ENCODE measurements around the gene PPP1CA.

Gene PPP1CA

DNA sequence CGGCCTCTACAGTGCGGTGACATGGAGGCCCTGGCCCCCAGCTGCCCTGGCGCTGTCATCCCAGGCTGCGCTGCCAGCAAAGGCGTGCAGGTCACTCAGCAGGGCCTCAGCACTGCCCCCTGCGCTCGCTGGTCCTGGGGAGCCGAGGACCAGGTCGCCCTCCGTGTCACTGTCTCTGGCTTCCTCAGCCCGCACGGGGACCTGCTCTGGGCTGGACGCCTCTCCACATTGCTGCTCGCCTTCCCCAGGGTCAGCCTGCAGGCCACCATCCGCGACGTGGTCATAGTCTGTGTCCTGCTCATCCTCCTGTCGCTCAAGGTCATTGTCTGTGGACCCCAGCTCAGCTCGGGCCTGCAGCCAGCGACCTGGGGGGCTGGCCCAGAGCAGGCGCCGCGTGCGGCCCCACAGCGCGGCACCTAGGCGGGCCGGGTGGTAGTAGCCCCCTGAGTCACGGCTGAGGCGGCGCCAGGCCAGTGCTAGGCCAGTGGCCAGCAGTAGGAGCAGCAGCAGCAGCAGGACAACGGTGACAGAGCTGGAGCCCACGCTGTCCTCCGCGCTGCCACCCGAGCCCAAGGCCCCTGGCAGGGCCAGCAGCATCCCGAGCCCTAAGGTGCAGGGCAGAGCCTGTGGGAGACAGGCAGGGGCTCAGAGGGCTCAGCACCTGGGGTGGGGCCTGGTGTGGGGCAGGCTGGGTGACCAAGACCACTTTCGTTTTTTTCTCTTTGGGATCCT is 34.2 kb upstream of the PPP1CA start:
- Histone ChIP-seq H3K4me3 (no peak overlapping the region), H3K36me3 (ENCODE audit: insufficient read depth, low read length) (peaks cover 18% of the 10 kb centered on the region; the same call in 1 of the 2 replicates), H3K9ac (ENCODE audit: insufficient read length) (no peak overlapping the region), H3K9me3 (ENCODE audit: low read depth, low read length) (no peaks in the 10 kb centered on the region), H3K27ac (no peak overlapping the region)
- TF ChIP-seq POLR2AphosphoS5 (IDR thresholded peaks at IDR 0.05; ENCODE audit: borderline replicate concordance, low read depth, low read length): no peak
- TF ChIP-seq EZH2 (IDR thresholded peaks at IDR 0.05): no peak
- TF ChIP-seq FOXP2 (optimal IDR thresholded peaks at IDR 0.05; ENCODE audit: control extremely low read depth, extremely low read length, insufficient read depth): no peak
- no peak for DNase-seq (ENCODE audit: low read depth, low spot score)

DNA sequence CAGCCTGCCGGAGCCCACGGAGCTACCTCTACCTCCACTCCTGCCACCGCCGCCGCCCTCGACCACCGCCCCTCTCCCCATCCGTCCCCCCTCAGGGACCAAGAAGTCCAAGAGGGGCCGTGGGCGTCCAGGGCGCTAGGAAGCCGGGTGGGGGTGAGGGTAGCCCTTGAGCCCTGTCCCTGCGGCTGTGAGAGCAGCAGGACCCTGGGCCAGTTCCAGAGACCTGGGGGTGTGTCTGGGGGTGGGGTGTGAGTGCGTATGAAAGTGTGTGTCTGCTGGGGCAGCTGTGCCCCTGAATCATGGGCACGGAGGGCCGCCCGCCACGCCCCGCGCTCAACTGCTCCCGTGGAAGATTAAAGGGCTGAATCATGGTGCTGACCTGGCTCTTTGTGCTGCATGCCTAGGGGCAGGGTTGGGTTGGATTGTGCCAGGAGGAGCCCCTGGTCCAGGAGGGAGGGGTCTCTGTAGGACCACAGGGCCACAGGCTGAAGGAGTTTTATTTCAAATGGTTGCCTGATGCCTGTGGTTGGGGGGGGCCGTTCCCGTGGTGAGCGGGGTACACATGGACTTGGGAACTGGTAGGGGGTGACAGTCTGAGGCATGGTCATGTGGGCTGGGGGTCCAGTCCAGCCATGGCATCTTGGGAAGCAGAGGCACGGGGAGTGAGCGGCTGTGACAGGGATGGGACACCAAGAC is 33.5 kb upstream of the PPP1CA start:
- TF ChIP-seq FOXP2 (optimal IDR thresholded peaks at IDR 0.05; ENCODE audit: control extremely low read depth, extremely low read length, insufficient read depth) (no peak), EZH2 (IDR thresholded peaks at IDR 0.05) (no peak), POLR2AphosphoS5 (IDR thresholded peaks at IDR 0.05; ENCODE audit: borderline replicate concordance, low read depth, low read length) (no peak)
- Histone ChIP-seq H3K9me3 (ENCODE audit: low read depth, low read length) (no peaks in the 10 kb centered on the region), H3K9ac (ENCODE audit: insufficient read length) (no peak overlapping the region), H3K36me3 (ENCODE audit: insufficient read depth, low read length) (peaks cover 18% of the 10 kb centered on the region; the same call in 1 of the 2 replicates), H3K4me3 (no peak overlapping the region), H3K27ac (no peak overlapping the region)
- no peak for DNase-seq (ENCODE audit: low read depth, low spot score)

DNA sequence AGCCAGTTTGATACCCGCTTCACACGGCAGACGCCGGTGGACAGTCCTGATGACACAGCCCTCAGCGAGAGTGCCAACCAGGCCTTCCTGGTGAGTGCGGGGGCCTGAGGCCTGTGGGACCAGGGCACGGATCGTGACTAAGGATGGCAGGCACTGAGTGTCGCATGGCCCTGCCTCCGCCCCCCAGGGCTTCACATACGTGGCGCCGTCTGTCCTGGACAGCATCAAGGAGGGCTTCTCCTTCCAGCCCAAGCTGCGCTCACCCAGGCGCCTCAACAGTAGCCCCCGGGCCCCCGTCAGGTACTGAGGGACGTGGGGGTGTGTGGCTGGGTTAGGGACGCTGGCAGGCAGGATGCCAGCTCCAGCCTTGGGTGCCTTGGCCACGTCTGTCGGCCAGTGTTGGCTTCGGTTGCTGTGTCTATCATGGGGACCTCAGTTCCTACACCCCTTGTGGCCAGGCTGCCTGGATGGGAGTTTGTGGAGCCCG is 32.8 kb upstream of the PPP1CA start:
- peaks cover 18% of the 10 kb centered on the region; the same call in 1 of the 2 replicates for H3K36me3 ChIP-seq (ENCODE audit: insufficient read depth, low read length)
- H3K9me3 ChIP-seq (ENCODE audit: low read depth, low read length): no peaks in the 10 kb centered on the region
- H3K4me3 ChIP-seq: no peak overlapping the region
- no peak overlapping the region for H3K9ac ChIP-seq (ENCODE audit: insufficient read length)
- H3K27ac ChIP-seq: no peak overlapping the region
- TF ChIP-seq POLR2AphosphoS5 (IDR thresholded peaks at IDR 0.05; ENCODE audit: borderline replicate concordance, low read depth, low read length): no peak; the same call in 1 of the 2 replicates
- no peak for TF ChIP-seq FOXP2 (optimal IDR thresholded peaks at IDR 0.05; ENCODE audit: control extremely low read depth, extremely low read length, insufficient read depth)
- TF ChIP-seq EZH2 (IDR thresholded peaks at IDR 0.05): no peak
- DNase-seq (ENCODE audit: low read depth, low spot score): no peak

DNA sequence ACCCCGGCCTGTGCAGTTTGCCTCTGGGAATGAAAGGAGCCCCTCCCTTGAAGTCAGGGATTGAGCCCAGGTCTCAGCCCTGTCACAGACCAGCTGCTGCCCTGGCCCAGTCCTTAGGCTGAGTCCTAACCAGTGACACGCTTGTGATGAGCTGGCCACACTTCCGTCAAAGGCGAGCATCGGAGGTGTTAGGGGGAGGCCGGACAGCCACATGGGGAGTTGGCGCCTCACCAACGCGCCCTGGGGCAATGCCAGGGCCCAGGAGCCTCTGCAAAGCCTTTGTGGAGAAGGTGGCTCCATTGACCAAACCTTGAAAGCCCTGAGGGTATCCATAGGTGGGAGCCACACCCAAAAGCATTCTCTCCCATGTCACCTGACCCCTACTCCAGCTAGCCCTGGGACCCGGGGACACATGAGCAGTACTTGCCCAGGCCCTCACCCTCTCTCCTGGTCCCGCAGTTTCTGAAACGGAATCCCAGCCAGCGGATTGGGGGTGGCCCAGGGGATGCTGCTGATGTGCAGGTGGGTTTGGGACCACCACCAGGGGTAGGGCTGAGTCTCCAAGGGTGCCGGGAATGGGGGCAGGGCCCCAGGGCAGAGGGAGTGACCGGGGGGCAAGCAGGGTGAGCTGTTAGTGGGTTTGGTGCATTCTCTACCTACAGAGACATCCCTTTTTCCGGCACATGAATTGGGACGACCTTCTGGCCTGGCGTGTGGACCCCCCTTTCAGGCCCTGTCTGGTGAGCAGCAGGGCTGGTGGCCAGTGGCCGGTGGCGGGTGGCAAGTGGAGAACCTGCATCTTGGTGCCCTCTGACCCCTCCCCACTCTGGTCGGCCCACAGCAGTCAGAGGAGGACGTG is 32.1 kb upstream of the PPP1CA start:
- no peak overlapping the region for H3K27ac ChIP-seq
- H3K36me3 ChIP-seq (ENCODE audit: insufficient read depth, low read length): peaks cover 18% of the 10 kb centered on the region; the same call in 1 of the 2 replicates
- DNase-seq (ENCODE audit: low read depth, low spot score): no peak
- TF ChIP-seq POLR2AphosphoS5 (IDR thresholded peaks at IDR 0.05; ENCODE audit: borderline replicate concordance, low read depth, low read length): no peak
- TF ChIP-seq FOXP2 (optimal IDR thresholded peaks at IDR 0.05; ENCODE audit: control extremely low read depth, extremely low read length, insufficient read depth): no peak
- no peak for TF ChIP-seq EZH2 (IDR thresholded peaks at IDR 0.05)
- no peak overlapping the region for H3K9ac ChIP-seq (ENCODE audit: insufficient read length)
- H3K9me3 ChIP-seq (ENCODE audit: low read depth, low read length): no peaks in the 10 kb centered on the region
- no peak overlapping the region for H3K4me3 ChIP-seq

DNA sequence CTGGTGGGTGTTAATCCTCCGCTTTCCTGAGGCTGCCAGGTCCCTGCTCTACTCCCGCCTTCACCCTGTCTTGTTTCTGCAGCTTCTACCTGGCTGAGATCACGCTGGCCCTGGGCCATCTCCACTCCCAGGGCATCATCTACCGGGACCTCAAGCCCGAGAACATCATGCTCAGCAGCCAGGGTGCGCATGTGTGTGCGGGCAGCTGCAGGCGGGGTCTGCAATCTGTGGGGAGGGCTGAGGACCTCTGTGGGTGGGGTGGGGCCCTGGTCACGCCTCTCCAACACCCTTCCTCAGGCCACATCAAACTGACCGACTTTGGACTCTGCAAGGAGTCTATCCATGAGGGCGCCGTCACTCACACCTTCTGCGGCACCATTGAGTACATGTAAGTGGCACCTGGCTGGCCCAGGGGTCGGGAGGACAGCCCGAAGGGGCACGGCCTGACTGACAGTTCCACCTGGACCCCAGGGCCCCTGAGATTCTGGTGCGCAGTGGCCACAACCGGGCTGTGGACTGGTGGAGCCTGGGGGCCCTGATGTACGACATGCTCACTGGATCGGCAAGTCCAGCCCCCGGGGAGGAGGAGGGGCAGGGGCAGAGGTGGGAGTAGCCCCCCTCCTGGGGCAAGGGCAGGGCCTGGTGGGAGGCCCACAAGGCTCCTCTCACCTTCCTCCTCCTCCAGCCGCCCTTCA is 31.1 kb upstream of the PPP1CA start:
- no peak for TF ChIP-seq FOXP2 (optimal IDR thresholded peaks at IDR 0.05; ENCODE audit: control extremely low read depth, extremely low read length, insufficient read depth)
- no peak for TF ChIP-seq POLR2AphosphoS5 (IDR thresholded peaks at IDR 0.05; ENCODE audit: borderline replicate concordance, low read depth, low read length)
- no peak for TF ChIP-seq EZH2 (IDR thresholded peaks at IDR 0.05)
- H3K9me3 ChIP-seq (ENCODE audit: low read depth, low read length): no peaks in the 10 kb centered on the region
- H3K9ac ChIP-seq (ENCODE audit: insufficient read length): no peak overlapping the region
- DNase-seq (ENCODE audit: low read depth, low spot score): no peak
- H3K27ac ChIP-seq: no peak overlapping the region
- peaks cover 18% of the 10 kb centered on the region; the same call in 1 of the 2 replicates for H3K36me3 ChIP-seq (ENCODE audit: insufficient read depth, low read length)
- no peak overlapping the region for H3K4me3 ChIP-seq

- Histone ChIP-seq H3K4me3 (no peak overlapping the region), H3K27ac (no peak overlapping the region), H3K9ac (ENCODE audit: insufficient read length) (no peak overlapping the region), H3K9me3 (ENCODE audit: low read depth, low read length) (no peaks in the 10 kb centered on the region), H3K36me3 (ENCODE audit: insufficient read depth, low read length) (peaks cover 18% of the 10 kb centered on the region; the same call in 1 of the 2 replicates)
- DNase-seq (ENCODE audit: low read depth, low spot score): no peak
- no peak for TF ChIP-seq FOXP2 (optimal IDR thresholded peaks at IDR 0.05; ENCODE audit: control extremely low read depth, extremely low read length, insufficient read depth)
- TF ChIP-seq EZH2 (IDR thresholded peaks at IDR 0.05): no peak
- no peak for TF ChIP-seq POLR2AphosphoS5 (IDR thresholded peaks at IDR 0.05; ENCODE audit: borderline replicate concordance, low read depth, low read length)
Measured at GRCh38 chr11:67431346-67432249, 29.9 kb upstream of the PPP1CA start.

DNA sequence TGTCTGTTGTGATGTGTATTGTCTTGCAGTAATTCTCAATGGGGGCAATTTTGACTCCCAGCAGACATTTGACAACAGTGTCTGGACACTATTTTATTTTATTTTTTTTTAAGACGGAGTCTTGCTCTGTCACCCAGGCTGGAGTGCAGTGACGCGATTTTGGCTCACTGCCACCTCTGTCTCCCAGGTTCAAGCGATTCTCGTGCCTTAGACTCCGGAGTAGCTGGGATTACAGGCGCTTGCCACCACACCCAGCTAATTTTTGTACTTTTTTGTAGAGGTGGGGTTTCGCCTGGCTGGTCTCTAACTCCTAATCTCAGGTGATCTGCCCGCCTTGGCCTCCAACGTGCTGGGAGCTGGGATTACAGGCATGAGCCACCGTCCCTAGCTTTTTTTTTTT is 28.1 kb upstream of the PPP1CA start:
- H3K9me3 ChIP-seq (ENCODE audit: low read depth, low read length): no peaks in the 10 kb centered on the region
- no peak for DNase-seq (ENCODE audit: low read depth, low spot score)
- TF ChIP-seq POLR2AphosphoS5 (IDR thresholded peaks at IDR 0.05; ENCODE audit: borderline replicate concordance, low read depth, low read length): no peak
- no peak for TF ChIP-seq EZH2 (IDR thresholded peaks at IDR 0.05)
- no peak for TF ChIP-seq FOXP2 (optimal IDR thresholded peaks at IDR 0.05; ENCODE audit: control extremely low read depth, extremely low read length, insufficient read depth)
- H3K36me3 ChIP-seq (ENCODE audit: insufficient read depth, low read length): peaks cover 18% of the 10 kb centered on the region; the same call in 1 of the 2 replicates
- H3K27ac ChIP-seq: no peak overlapping the region
- no peak overlapping the region for H3K4me3 ChIP-seq
- H3K9ac ChIP-seq (ENCODE audit: insufficient read length): no peak overlapping the region
